Progenitor cell of endocrine pancreas (in vitro differentiated cells): Measurements from ENCODE around the gene APAF1. TPM values are rescaled to one million over a fixed set of nuclear protein-coding genes. Genes with fewer than 3 reads are reported as not detected.

Source experiments
- DNase-seq: peaks from one replicate; pipeline ENCODE4 v3.0.0; 2021; ENCODE audit warnings: low spot score; ENCODE audit not compliant: unreplicated experiment
- H3K27ac Mint-ChIP-seq: 2 replicates; pipeline ENCODE4 v1.8.0; 2021; ENCODE audit warnings: mild to moderate bottlenecking, moderate library complexity, mixed read lengths
- H3K27me3 Mint-ChIP-seq: 2 replicates; pipeline ENCODE4 v1.8.0; 2021; ENCODE audit warnings: mixed read lengths
- H3K36me3 Mint-ChIP-seq: 2 replicates; pipeline ENCODE4 v1.8.0; 2022; ENCODE audit warnings: mixed read lengths; ENCODE audit not compliant: insufficient read depth
- H3K4me1 Mint-ChIP-seq: 2 replicates; pipeline ENCODE4 v1.8.0; 2021; ENCODE audit warnings: low read depth, mixed read lengths
- H3K4me3 Mint-ChIP-seq: 2 replicates; pipeline ENCODE4 v1.8.0; 2021; ENCODE audit warnings: low read depth, mild to moderate bottlenecking, moderate library complexity, mixed read lengths
- H3K9me3 Mint-ChIP-seq: 2 replicates; pipeline ENCODE4 v1.8.0; 2021; ENCODE audit warnings: low read depth, mixed read lengths
- CTCF ChIP-seq: fragments of 200-600 bp; sonication (generic); IDR thresholded peaks from one replicate; pipeline ENCODE4 v1.5.0; 2021; ENCODE audit warnings: antibody characterized with exemption, mild to moderate bottlenecking; ENCODE audit not compliant: unreplicated experiment
- total RNA-seq: library from RNA; stranded (reverse); gene quantifications from 2 replicates; pipeline ENCODE4 v1.2.1, GENCODE V29; 2021

The APAF1 gene
- total RNA-seq, 1 donor from 2014 or later, result 30.9 TPM

DNA sequence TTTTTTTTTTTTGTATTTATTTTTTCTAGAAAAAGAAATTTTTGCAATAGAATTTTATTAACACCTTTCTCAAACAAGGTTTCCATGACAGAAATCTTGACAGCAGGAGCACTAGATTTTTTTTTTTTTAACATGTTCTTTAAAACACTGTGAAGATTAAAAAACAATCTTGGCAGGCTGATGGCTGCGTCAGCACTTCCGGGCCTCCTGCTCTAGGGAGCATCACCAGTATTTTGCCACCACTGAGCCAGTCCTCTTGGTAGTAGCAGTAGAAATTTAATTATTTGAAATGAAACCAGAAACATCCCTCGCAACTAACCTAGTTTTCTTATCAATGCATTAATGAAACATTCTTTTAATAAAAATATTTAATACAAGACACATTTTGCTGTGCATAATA, 99.6 kb downstream of the APAF1 start:
- DNase-seq, result no peak
- Mint-ChIP-seq H3K4me3 (no peak overlapping the region), H3K4me1 (no peaks in the 10 kb centered on the region), H3K36me3 (no peaks in the 10 kb centered on the region), H3K27me3 (peaks cover 37% of the 10 kb centered on the region), H3K9me3 (no peaks in the 10 kb centered on the region), H3K27ac (no peak overlapping the region)
- TF ChIP-seq CTCF, result no peak

- no peak for TF ChIP-seq CTCF
- DNase-seq, result no peak
- H3K4me3 Mint-ChIP-seq, result no peak overlapping the region
- no peaks in the 10 kb centered on the region for H3K9me3 Mint-ChIP-seq
- H3K27ac Mint-ChIP-seq, result no peak overlapping the region
- no peaks in the 10 kb centered on the region for H3K36me3 Mint-ChIP-seq
- H3K27me3 Mint-ChIP-seq, result peaks cover 29% of the 10 kb centered on the region
- no peaks in the 10 kb centered on the region for H3K4me1 Mint-ChIP-seq
These were observed 100.7 kb downstream of the APAF1 start for GRCh38 chr12:98745578-98746391.

GRCh38 chr12:98748463-98748862, 103.4 kb downstream of the APAF1 start:
- DNase-seq, result no peak
- H3K4me1 Mint-ChIP-seq, result peaks cover 1% of the 10 kb centered on the region
- H3K27ac Mint-ChIP-seq, result no peak overlapping the region
- no peak overlapping the region for H3K4me3 Mint-ChIP-seq
- H3K27me3 Mint-ChIP-seq, result peaks cover 16% of the 10 kb centered on the region
- H3K9me3 Mint-ChIP-seq, result no peaks in the 10 kb centered on the region
- no peak for TF ChIP-seq CTCF
- no peaks in the 10 kb centered on the region for H3K36me3 Mint-ChIP-seq

GRCh38 chr12:98750511-98750910, 105.4 kb downstream of the APAF1 start:
- Mint-ChIP-seq H3K4me3 (no peak overlapping the region), H3K27ac (no peak overlapping the region), H3K9me3 (no peaks in the 10 kb centered on the region), H3K4me1 (peaks cover 1% of the 10 kb centered on the region), H3K27me3 (peaks cover 18% of the 10 kb centered on the region), H3K36me3 (no peaks in the 10 kb centered on the region)
- no peak for TF ChIP-seq CTCF
- no peak for DNase-seq

DNA sequence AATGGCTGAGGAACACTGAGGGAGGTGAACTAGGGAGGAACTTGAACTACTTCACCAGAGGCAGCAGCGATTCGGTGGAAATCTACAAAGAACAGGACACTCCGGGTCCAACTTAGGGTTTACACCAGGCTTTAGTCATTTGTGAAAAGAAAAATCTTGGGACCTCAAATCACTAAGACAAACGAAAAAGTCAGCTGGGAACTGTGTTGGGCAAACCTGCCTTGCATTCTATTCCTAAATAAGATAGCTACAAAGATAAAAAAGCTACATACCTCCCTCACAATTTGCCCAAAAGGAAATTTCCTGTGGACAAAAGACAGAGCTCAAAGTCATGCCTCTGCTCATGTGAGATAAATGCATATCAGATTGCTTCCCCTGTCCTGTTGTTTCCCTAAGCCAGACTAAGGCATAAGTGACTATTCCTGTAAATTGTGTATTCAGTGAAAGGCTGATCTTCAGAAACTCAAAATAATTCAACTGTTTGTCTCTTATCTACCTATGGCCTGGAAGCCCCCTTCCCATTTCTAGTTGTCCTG, 106.6 kb downstream of the APAF1 start:
- no peak overlapping the region for H3K4me3 Mint-ChIP-seq
- H3K27ac Mint-ChIP-seq, result no peak overlapping the region

More for the DNA sequence above, 106.6 kb downstream of the APAF1 start:
- Mint-ChIP-seq H3K36me3 (no peaks in the 10 kb centered on the region), H3K9me3 (no peaks in the 10 kb centered on the region), H3K4me1 (peaks cover 1% of the 10 kb centered on the region), H3K27me3 (peaks cover 10% of the 10 kb centered on the region)
- DNase-seq, result no peak
- no peak for TF ChIP-seq CTCF
